K562 (cell line): ENCODE measurements around the gene CMA1. TPM values are rescaled to one million over a fixed set of nuclear protein-coding genes. Genes with fewer than 3 reads are reported as not detected.

ENCODE experiments used
- ATAC-seq: fragments of 200-7000 bp; cut with Tn5 transposase; 3 replicates; pipeline ENCODE4 v1.9.1; 2020; ENCODE audit warnings: moderate library complexity
- BruUV-seq: library from RNA; stranded (reverse); fragments of 400-500 nt; replicated peaks from 2 replicates; lab custom pipeline; 2021; lab: Mats Ljungman, UMichigan
- CTCF ChIA-PET: fragments of 300-600 bp; formaldehyde crosslinking; extraction: SDS; loops from one replicate; lab custom pipeline; 2021; ENCODE audit warnings: low intra/inter-chr PET ratio; lab: Yijun Ruan, JAX
- POLR2A ChIA-PET: fragments of 300-600, 350-650 bp; sonication (Branson Sonifier 250); formaldehyde crosslinking; extraction: SDS; loops from one replicate; lab custom pipeline; 2021; ENCODE audit warnings: antibody characterized with exemption, inconsistent platforms; lab: Yijun Ruan, JAX
- DNase-seq, 4 experiments: peaks; one replicate each; pipeline versions ENCODE4 v3.0.0 to v3.0.0-alpha.2; 2011 to 2018; ENCODE audit warnings: low spot score in 3 of 4, mixed read lengths in 3 of 4; ENCODE audit errors: extremely low read depth in 1 of 4
- FAIRE-seq: peaks from 2 replicates; lab custom pipeline; 2011; peaks lifted over from hg19 to GRCh38; lab: Jason Lieb, UNC
- H2AFZ ChIP-seq: 2 replicates; pipeline ENCODE4 v1.6.0; 2011; ENCODE audit warnings: low read depth, low read length, control low read depth, inconsistent platforms
- H3K27ac ChIP-seq: fragments of 200-600 bp; 3 replicates; pipeline ENCODE4 v1.8.0; 2011; ENCODE audit warnings: low read depth, mild to moderate bottlenecking, control low read depth, inconsistent platforms, low read length, moderate library complexity, mixed read lengths; ENCODE audit errors: extremely low read depth
- H3K27me3 ChIP-seq, 2 experiments: fragments of 300-600 bp in 1 of 2; 2 replicates in 1 of 2; 3 replicates in 1 of 2; pipeline versions ENCODE4 v1.6.0 to v1.8.0; 2011; ENCODE audit warnings: inconsistent platforms in 2 of 2, low read length in 2 of 2, mild to moderate bottlenecking in 1 of 2, mixed read lengths in 1 of 2, moderate library complexity in 1 of 2; ENCODE audit not compliant: control insufficient read depth in 2 of 2, insufficient read depth in 2 of 2
- H3K36me3 ChIP-seq: fragments of 300-600 bp; 3 replicates; pipeline ENCODE4 v1.8.0; 2011; ENCODE audit warnings: mild to moderate bottlenecking, low read length, inconsistent platforms; ENCODE audit not compliant: control insufficient read depth, insufficient read depth
- H3K4me1 ChIP-seq, 2 experiments: fragments of 200-600 bp in 1 of 2; replicated peaks in 1 of 2; 2 replicates in 1 of 2; 3 replicates in 1 of 2; pipeline versions ENCODE4 v1.5.1 to v1.8.0; 2011; ENCODE audit warnings: inconsistent platforms in 2 of 2, low read length in 2 of 2, mild to moderate bottlenecking in 1 of 2, mixed read lengths in 1 of 2, moderate library complexity in 1 of 2; ENCODE audit not compliant: control insufficient read depth in 2 of 2, insufficient read depth in 2 of 2
- H3K4me2 ChIP-seq: 2 replicates; pipeline ENCODE4 v1.6.1; 2011; ENCODE audit warnings: low read length, control low read depth, inconsistent platforms, mixed read lengths; ENCODE audit not compliant: insufficient read depth
- H3K4me3 ChIP-seq: fragments of 200-600 bp; sonication (generic), shearing (Covaris generic); 2 replicates; pipeline ENCODE4 v1.5.1; 2016; ENCODE audit warnings: control low read depth, inconsistent platforms
- H3K79me2 ChIP-seq: fragments of 200-600 bp; 3 replicates; pipeline ENCODE4 v1.8.0; 2011; ENCODE audit warnings: low read length, inconsistent platforms; ENCODE audit not compliant: control insufficient read depth, insufficient read depth
- H3K9ac ChIP-seq, 2 experiments: 2 replicates each; pipeline versions ENCODE4 v1.6.0 to v1.6.1; 2011; ENCODE audit warnings: low read depth in 2 of 2, low read length in 2 of 2, control low read depth in 1 of 2, inconsistent platforms in 1 of 2, mild to moderate bottlenecking in 1 of 2, mixed read lengths in 1 of 2; ENCODE audit not compliant: insufficient read depth in 1 of 2
- H3K9me1 ChIP-seq: one replicate; pipeline ENCODE4 v1.6.0; 2011; ENCODE audit warnings: inconsistent platforms, mild to moderate bottlenecking, low read length, moderate library complexity; ENCODE audit not compliant: control insufficient read depth, insufficient read depth
- H3K9me3 ChIP-seq: replicated peaks from 2 replicates; pipeline ENCODE4 v1.5.1; 2011; ENCODE audit warnings: low read depth, low read length, inconsistent platforms; ENCODE audit not compliant: control insufficient read depth, insufficient read depth
- H4K20me1 ChIP-seq: replicated peaks from 2 replicates; pipeline ENCODE4 v1.6.1; 2011; ENCODE audit warnings: low read length, inconsistent platforms, mixed read lengths; ENCODE audit not compliant: control insufficient read depth, insufficient read depth
- ATF7 ChIP-seq: fragments of 450-650 bp; IDR thresholded peaks from 2 replicates; pipeline ENCODE4 v1.7.1; 2014; ENCODE audit warnings: mild to moderate bottlenecking, moderate library complexity
- ETV1 ChIP-seq: fragments of 450-650 bp; conservative IDR thresholded peaks from 2 replicates; pipeline ENCODE4 v1.6.1; 2016; ENCODE audit warnings: missing genetic modification characterization, control low read depth, low read depth, missing compliant biosample characterization
- FOXK2 ChIP-seq, 2 experiments: fragments of 450-650 bp; IDR thresholded peaks in 1 of 2; conservative IDR thresholded peaks in 1 of 2; 2 replicates each; pipeline ENCODE4 v1.6.1; 2016; ENCODE audit warnings: low read depth in 2 of 2, mild to moderate bottlenecking in 1 of 2
- GATAD2B ChIP-seq: fragments of 450-650 bp; IDR thresholded peaks from 2 replicates; pipeline ENCODE4 v1.6.1; 2017; ENCODE audit warnings: mild to moderate bottlenecking, borderline replicate concordance
- HDAC8 ChIP-seq: fragments of 450-650 bp; IDR thresholded peaks from 2 replicates; pipeline ENCODE4 v1.6.1; 2016; ENCODE audit warnings: mild to moderate bottlenecking, missing genetic modification characterization, moderate library complexity, missing compliant biosample characterization
- MEIS2 ChIP-seq: fragments of 450-650 bp; IDR thresholded peaks from 2 replicates; pipeline ENCODE4 v1.6.1; 2014; ENCODE audit warnings: mild to moderate bottlenecking; ENCODE audit not compliant: partially characterized antibody
- NEUROD1 ChIP-seq: fragments of 150-350 bp; IDR thresholded peaks from 2 replicates; pipeline ENCODE4 v1.6.1; 2014; ENCODE audit warnings: borderline replicate concordance, low read length, low read depth; ENCODE audit not compliant: partially characterized antibody
- SAFB ChIP-seq: fragments of 200-400 bp; formaldehyde crosslinking; IDR thresholded peaks from 2 replicates; pipeline ENCODE4 v1.6.1; 2017; ENCODE audit warnings: low read depth, low read length, borderline replicate concordance
- TGIF2 ChIP-seq: sonication (generic); formaldehyde crosslinking; IDR thresholded peaks from 2 replicates; pipeline ENCODE4 v1.8.1; 2022; ENCODE audit warnings: mild to moderate bottlenecking, missing genetic modification reagents, moderate library complexity
- THRAP3 ChIP-seq: fragments of 450-650 bp; IDR thresholded peaks from 2 replicates; pipeline ENCODE4 v1.6.1; 2016; ENCODE audit warnings: mild to moderate bottlenecking, inconsistent platforms, borderline replicate concordance
- TRIM28 ChIP-seq: fragments of 450-650 bp; IDR thresholded peaks from 2 replicates; pipeline ENCODE4 v1.6.1; 2017
- ZNF121 ChIP-seq: sonication (generic); formaldehyde crosslinking; conservative IDR thresholded peaks from 2 replicates; pipeline ENCODE4 v1.8.0; 2022; ENCODE audit warnings: missing genetic modification reagents
- ZNF589 ChIP-seq: fragments of 200-800 bp; sonication (Bioruptor generic); IDR thresholded peaks from 2 replicates; pipeline ENCODE4 v1.6.1; 2016; ENCODE audit warnings: low read depth, missing genetic modification characterization, missing compliant biosample characterization
- WGBS: fragments of 100-300 bp; shearing (Covaris generic); methylation state at CpG from one replicate; pipeline ENCODE4 v1.1.6; 2016; ENCODE audit warnings: low coverage, mixed read lengths; ENCODE audit not compliant: insufficient coverage; ENCODE audit errors: missing lambda C conversion rate; 5-methylcytosine and 5-hydroxymethylcytosine counted together
- in situ Hi-C: fragments of 300-500 bp; cut with MboI; formaldehyde crosslinking; loops from 4 replicates; pipeline ENCODE4 v1.15.0; 2018; ENCODE audit warnings: inconsistent platforms, mixed read lengths
- intact Hi-C: fragments of 100-400 bp; cut with micrococcal nuclease; formaldehyde crosslinking; loops from 2 replicates; pipeline ENCODE4 v1.14.2; 2022
- polyA plus RNA-seq, 8 experiments: library from polyadenylated mRNA; depleted of rRNA in 4 of 8; stranded (reverse) in 5 of 8; unstranded in 3 of 8; fragments of >200 nt; fragmentation: Nextera tagmentation in 2 of 8; fragmentation: Illumina TruSeq in 1 of 8; extraction: Ambion mirVana in 2 of 8; extraction: Trizol in 1 of 8; gene quantifications; 2 replicates each; pipeline versions ENCODE4 v1.2.1 to v1.2.3, GENCODE V29; 2011 to 2014; ENCODE audit warnings: inconsistent platforms in 1 of 8, missing spikeins in 1 of 8
- total RNA-seq, 7 experiments: library from RNA; depleted of rRNA in 6 of 7; stranded (reverse); fragments of >200 nt in 6 of 7; fragmentation: Illumina TruSeq in 2 of 7; extraction: Trizol in 2 of 7; gene quantifications; 2 replicates each; pipeline versions ENCODE4 v1.2.1 to v1.2.3, GENCODE V29; 2011 to 2021; ENCODE audit warnings: low replicate concordance in 1 of 7
- TF ChIP-seq, protein P1 (sequence below): fragments of 450-650 bp; IDR thresholded peaks from 2 replicates; pipeline ENCODE4 v1.6.1; 2016
- TF ChIP-seq, protein P2 (sequence below): sonication (generic); formaldehyde crosslinking; IDR thresholded peaks from 2 replicates; pipeline ENCODE4 v1.8.0; 2023; ENCODE audit warnings: missing genetic modification reagents, mild to moderate bottlenecking, borderline replicate concordance

CMA1 gene
- total and polyA plus RNA-seq, 9 of the 15 experiments (the other 6 are each of a cell fraction or from before 2014, with no cell fraction given) = not detected

DNA sequence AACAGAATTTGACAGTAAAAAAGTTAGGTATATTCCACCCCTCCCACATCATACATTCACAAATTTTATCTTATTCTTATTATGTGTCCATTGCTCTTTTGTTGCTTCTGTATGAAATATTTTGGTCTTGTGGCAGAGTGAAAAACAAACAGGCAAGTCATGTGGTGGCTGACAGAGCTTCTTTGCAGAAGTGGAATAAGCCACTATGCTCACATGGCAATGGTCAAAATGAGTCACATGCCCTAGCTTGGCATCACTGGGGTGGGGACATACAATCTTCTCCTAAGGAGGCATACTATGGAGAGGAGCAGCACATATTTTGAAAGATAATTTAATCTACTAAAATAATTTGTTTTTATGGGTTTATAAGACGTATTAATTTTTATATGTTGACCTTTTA is 27.7 kb upstream of the CMA1 start:
- intact Hi-C loops = no loop called here
- Histone ChIP-seq H3K4me2 (no peak overlapping the region), H3K4me3 (no peak overlapping the region), H3K36me3 (no peaks in the 10 kb centered on the region), H3K27me3 (no peaks in the 10 kb centered on the region), H3K9me1 (no peaks in the 10 kb centered on the region), H3K4me1 (no peaks in the 10 kb centered on the region), H3K79me2 (no peaks in the 10 kb centered on the region), H3K9ac (no peak overlapping the region), H4K20me1 (no peaks in the 10 kb centered on the region), H3K27ac (no peak overlapping the region), H3K9me3 (no peaks in the 10 kb centered on the region), H2AFZ (no peak overlapping the region)
- CTCF ChIA-PET = no interaction called here
- DNase-seq (no peak), FAIRE-seq (no peak), ATAC-seq (no peak)
- no TSS peak for BruUV-seq
- 0% methylated on average over 1 of the region's 1 CpG for WGBS
- POLR2A ChIA-PET = interaction anchor here (0.6 kb wide), 1 partner anchor 1293 kb away, joined by 3 read pairs; no protein-coding TSS in a partner anchor
- in situ Hi-C loops = no loop called here
- TF ChIP-seq ETV1 (tag) (no peak), FOXK2 (conservative IDR thresholded peaks at IDR 0.05 in 1 of 2, IDR thresholded peaks at IDR 0.05 in 1 of 2; ENCODE audit: low read depth in 2 of 2) (no peak), NEUROD1 (no peak), THRAP3 (no peak), MEIS2 (no peak), GATAD2B (no peak), ZNF589 (CRISPR knock-in tag) (no peak), HDAC8 (tag) (no peak), TGIF2 (CRISPR knock-in tag) (no peak), ATF7 (no peak), ZNF121 (CRISPR knock-in tag) (no peak), SAFB (no peak), TRIM28 (no peak)
- TF ChIP-seq, protein P1, sequence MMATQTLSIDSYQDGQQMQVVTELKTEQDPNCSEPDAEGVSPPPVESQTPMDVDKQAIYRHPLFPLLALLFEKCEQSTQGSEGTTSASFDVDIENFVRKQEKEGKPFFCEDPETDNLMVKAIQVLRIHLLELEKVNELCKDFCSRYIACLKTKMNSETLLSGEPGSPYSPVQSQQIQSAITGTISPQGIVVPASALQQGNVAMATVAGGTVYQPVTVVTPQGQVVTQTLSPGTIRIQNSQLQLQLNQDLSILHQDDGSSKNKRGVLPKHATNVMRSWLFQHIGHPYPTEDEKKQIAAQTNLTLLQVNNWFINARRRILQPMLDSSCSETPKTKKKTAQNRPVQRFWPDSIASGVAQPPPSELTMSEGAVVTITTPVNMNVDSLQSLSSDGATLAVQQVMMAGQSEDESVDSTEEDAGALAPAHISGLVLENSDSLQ = no peak
- TF ChIP-seq, protein P2, sequence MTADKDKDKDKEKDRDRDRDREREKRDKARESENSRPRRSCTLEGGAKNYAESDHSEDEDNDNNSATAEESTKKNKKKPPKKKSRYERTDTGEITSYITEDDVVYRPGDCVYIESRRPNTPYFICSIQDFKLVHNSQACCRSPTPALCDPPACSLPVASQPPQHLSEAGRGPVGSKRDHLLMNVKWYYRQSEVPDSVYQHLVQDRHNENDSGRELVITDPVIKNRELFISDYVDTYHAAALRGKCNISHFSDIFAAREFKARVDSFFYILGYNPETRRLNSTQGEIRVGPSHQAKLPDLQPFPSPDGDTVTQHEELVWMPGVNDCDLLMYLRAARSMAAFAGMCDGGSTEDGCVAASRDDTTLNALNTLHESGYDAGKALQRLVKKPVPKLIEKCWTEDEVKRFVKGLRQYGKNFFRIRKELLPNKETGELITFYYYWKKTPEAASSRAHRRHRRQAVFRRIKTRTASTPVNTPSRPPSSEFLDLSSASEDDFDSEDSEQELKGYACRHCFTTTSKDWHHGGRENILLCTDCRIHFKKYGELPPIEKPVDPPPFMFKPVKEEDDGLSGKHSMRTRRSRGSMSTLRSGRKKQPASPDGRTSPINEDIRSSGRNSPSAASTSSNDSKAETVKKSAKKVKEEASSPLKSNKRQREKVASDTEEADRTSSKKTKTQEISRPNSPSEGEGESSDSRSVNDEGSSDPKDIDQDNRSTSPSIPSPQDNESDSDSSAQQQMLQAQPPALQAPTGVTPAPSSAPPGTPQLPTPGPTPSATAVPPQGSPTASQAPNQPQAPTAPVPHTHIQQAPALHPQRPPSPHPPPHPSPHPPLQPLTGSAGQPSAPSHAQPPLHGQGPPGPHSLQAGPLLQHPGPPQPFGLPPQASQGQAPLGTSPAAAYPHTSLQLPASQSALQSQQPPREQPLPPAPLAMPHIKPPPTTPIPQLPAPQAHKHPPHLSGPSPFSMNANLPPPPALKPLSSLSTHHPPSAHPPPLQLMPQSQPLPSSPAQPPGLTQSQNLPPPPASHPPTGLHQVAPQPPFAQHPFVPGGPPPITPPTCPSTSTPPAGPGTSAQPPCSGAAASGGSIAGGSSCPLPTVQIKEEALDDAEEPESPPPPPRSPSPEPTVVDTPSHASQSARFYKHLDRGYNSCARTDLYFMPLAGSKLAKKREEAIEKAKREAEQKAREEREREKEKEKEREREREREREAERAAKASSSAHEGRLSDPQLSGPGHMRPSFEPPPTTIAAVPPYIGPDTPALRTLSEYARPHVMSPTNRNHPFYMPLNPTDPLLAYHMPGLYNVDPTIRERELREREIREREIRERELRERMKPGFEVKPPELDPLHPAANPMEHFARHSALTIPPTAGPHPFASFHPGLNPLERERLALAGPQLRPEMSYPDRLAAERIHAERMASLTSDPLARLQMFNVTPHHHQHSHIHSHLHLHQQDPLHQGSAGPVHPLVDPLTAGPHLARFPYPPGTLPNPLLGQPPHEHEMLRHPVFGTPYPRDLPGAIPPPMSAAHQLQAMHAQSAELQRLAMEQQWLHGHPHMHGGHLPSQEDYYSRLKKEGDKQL (CRISPR knock-in tag) = no peak
